HG02623 (cell line): ENCODE results near the gene SAC3D1.

ENCODE experiments used
- ATAC-seq: cut with Tn5 transposase; IDR thresholded peaks from one replicate; pipeline ENCODE4 v1.9.1; 2021; ENCODE audit warnings: moderate library complexity; ENCODE audit not compliant: unreplicated experiment

SAC3D1 gene

DNA sequence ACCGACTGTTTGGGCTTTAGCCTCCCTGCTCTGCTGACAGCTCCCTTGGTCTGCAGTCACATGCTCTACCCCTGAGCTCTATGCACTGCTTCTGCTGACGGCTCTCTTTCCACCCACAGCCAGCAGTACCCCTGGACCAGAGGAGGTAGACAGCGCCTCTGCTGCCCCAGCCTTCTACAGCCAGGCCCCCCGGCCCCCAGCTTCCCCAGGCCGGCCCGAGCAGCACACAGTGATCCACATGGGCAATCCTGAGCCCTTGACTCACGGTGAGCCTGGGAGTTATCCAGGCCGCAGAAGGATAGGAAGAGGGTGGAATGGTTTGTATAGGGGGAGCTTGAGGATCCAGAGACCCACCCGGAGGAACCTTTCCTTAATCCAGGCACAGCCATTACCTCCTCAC, 45.8 kb downstream of the SAC3D1 start:
- ATAC-seq = no peak

DNA sequence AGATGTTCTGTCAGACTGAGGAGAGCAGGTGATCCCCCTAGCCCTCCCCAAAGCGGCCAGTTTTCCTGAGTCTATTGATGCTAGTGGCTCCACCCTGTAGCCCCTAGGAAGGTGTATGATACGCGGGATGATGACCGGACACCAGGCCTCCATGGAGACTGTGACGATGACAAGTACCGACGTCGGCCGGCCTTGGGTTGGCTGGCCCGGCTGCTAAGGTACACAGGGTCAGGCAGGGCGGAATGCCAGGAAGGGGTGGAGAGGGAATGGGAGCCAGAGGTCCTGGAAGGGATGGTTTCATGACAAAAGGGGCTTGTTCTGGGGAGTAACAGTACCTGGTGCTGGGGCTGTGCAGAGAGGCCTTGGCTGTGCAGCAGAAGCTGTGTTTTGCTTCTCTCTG, 46.2 kb downstream of the SAC3D1 start:
- no peak for ATAC-seq

DNA sequence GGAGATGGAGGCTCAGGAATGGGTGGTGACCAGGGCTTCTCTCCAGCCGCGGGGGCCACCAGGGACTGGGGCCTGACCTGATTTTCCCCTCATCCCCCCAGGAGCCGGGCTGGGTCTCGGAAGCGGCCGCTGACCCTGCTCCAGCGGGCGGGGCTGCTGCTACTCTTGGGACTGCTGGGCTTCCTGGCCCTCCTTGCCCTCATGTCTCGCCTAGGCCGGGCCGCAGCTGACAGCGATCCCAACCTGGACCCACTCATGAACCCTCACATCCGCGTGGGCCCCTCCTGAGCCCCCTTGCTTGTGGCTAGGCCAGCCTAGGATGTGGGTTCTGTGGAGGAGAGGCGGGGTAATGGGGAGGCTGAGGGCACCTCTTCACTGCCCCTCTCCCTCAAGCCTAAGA, 46.8 kb downstream of the SAC3D1 start:
- ATAC-seq = no peak

DNA sequence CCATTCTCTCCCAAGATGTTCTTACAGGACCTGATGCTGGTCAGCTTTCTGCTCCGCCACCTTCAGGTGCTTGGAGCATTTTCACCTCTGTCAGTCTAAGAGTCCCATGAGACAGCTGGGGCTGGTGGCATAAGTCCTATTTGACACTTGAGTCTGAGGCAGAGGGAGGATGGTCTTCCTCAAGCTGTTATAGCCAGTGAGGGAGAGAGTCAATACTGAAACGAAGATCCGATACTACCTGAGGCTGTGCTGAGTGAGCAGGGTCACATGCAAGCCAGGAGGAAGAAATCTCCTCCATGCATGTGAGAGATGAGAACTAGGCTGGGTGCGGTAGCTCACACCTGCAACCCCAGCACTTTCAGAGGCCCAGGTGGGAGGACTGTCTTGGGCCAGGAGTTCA, 48.6 kb downstream of the SAC3D1 start:
- ATAC-seq = no peak

DNA sequence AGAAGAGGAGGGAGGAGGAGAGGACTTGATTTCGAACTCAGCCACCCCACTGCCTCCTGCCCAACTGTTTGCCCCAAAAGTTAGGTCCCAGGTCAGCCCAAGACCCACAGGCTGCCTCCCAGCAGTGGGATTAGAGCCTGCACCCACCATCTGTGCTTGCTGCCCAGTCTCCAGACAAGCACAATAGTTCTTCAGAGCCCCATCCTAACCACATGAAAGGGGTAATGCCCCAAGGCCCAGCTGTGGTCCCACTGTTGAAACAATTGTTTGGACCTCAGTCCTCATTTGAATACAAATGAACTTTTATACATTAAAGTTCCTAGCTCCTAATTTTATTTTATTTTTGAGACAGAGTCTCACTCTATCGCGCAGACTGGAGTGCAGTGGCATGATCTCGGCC, 49.6 kb downstream of the SAC3D1 start:
- ATAC-seq = no peak
